ENCODE data around the gene VIL1. TPM values are rescaled to one million over a fixed set of nuclear protein-coding genes. Genes with fewer than 3 reads are reported as not detected.

The VIL1 gene
- total RNA-seq, 1 experiment from 2014 or later = 3.0 TPM

- peak; percentile 55; the same call in 1 of the 2 replicates for TF ChIP-seq PRDM15 (CRISPR knock-in tag; IDR thresholded peaks at IDR 0.05)
Measured at GRCh38 chr2:218406949-218407618, 11.8 kb upstream of the VIL1 start (continued).

GRCh38 chr2:218407717-218408116, 11.2 kb upstream of the VIL1 start:
- ATAC-seq (no peak), DNase-seq (ENCODE audit: low spot score) (no peak)
- Mint-ChIP-seq H3K36me3 (peaks cover 8% of the 10 kb centered on the region), H3K9me3 (no peaks in the 10 kb centered on the region), H3K27me3 (ENCODE audit: low read depth) (no peaks in the 10 kb centered on the region), H3K4me3 (no peak overlapping the region), H3K4me1 (peaks cover 22% of the 10 kb centered on the region), H3K27ac (peak overlapping the region; percentile 79; the same call in 1 of the 2 replicates)
- ChIA-PET CTCF (no interaction called here), POLR2A (no interaction called here)
- TF ChIP-seq USF1 (CRISPR knock-in tag; IDR thresholded peaks at IDR 0.05) (no peak), NFYB (CRISPR knock-in tag; conservative IDR thresholded peaks at IDR 0.05; ENCODE audit: low read depth) (no peak), E2F4 (CRISPR knock-in tag; IDR thresholded peaks at IDR 0.05; ENCODE audit: borderline replicate concordance, low read depth) (no peak), HMGXB4 (CRISPR knock-in tag; IDR thresholded peaks at IDR 0.05) (no peak), FOXJ3 (CRISPR knock-in tag; IDR thresholded peaks at IDR 0.05; ENCODE audit: borderline replicate concordance) (no peak), ZNF416 (CRISPR knock-in tag; IDR thresholded peaks at IDR 0.05) (no peak), ZMAT4 (CRISPR knock-in tag; IDR thresholded peaks at IDR 0.05) (no peak), CREB1 (CRISPR knock-in tag; IDR thresholded peaks at IDR 0.05) (no peak), EMX1 (CRISPR knock-in tag; IDR thresholded peaks at IDR 0.05) (no peak), NR2C2 (CRISPR knock-in tag; IDR thresholded peaks at IDR 0.05) (no peak), IRF1 (CRISPR knock-in tag; IDR thresholded peaks at IDR 0.05) (no peak), ZNF317 (CRISPR knock-in tag; IDR thresholded peaks at IDR 0.05; ENCODE audit: borderline replicate concordance, low read depth) (no peak), AFF4 (CRISPR knock-in tag; IDR thresholded peaks at IDR 0.05; ENCODE audit: borderline replicate concordance) (no peak), ZNF532 (CRISPR knock-in tag; IDR thresholded peaks at IDR 0.05; ENCODE audit: borderline replicate concordance) (no peak), OVOL2 (CRISPR knock-in tag; IDR thresholded peaks at IDR 0.05; ENCODE audit: borderline replicate concordance) (no peak), ETV6 (CRISPR knock-in tag; IDR thresholded peaks at IDR 0.05) (no peak), JUN (CRISPR knock-in tag; IDR thresholded peaks at IDR 0.05) (no peak)
